K562 (cell line): ENCODE data around the gene HP1BP3. TPM values are rescaled to one million over a fixed set of nuclear protein-coding genes. Genes with fewer than 3 reads are reported as not detected.

Experiments used
- ATAC-seq: fragments of 200-7000 bp; cut with Tn5 transposase; 3 replicates; pipeline ENCODE4 v1.9.1; 2020; ENCODE audit warnings: moderate library complexity
- BruUV-seq: library from RNA; stranded (reverse); fragments of 400-500 nt; replicated peaks from 2 replicates; lab custom pipeline; 2021; lab: Mats Ljungman, UMichigan
- CTCF ChIA-PET: fragments of 300-600 bp; formaldehyde crosslinking; extraction: SDS; loops from one replicate; lab custom pipeline; 2021; ENCODE audit warnings: low intra/inter-chr PET ratio; lab: Yijun Ruan, JAX
- POLR2A ChIA-PET: fragments of 300-600, 350-650 bp; sonication (Branson Sonifier 250); formaldehyde crosslinking; extraction: SDS; loops from one replicate; lab custom pipeline; 2021; ENCODE audit warnings: antibody characterized with exemption, inconsistent platforms; lab: Yijun Ruan, JAX
- DNase-seq, 4 experiments: peaks; one replicate each; pipeline versions ENCODE4 v3.0.0 to v3.0.0-alpha.2; 2011 to 2018; ENCODE audit warnings: low spot score in 3 of 4, mixed read lengths in 3 of 4; ENCODE audit errors: extremely low read depth in 1 of 4
- FAIRE-seq: peaks from 2 replicates; lab custom pipeline; 2011; peaks lifted over from hg19 to GRCh38; lab: Jason Lieb, UNC
- H2AFZ ChIP-seq: 2 replicates; pipeline ENCODE4 v1.6.0; 2011; ENCODE audit warnings: low read depth, low read length, control low read depth, inconsistent platforms
- H3K27ac ChIP-seq: fragments of 200-600 bp; 3 replicates; pipeline ENCODE4 v1.8.0; 2011; ENCODE audit warnings: low read depth, mild to moderate bottlenecking, control low read depth, inconsistent platforms, low read length, moderate library complexity, mixed read lengths; ENCODE audit errors: extremely low read depth
- H3K27me3 ChIP-seq, 2 experiments: fragments of 300-600 bp in 1 of 2; 2 replicates in 1 of 2; 3 replicates in 1 of 2; pipeline versions ENCODE4 v1.6.0 to v1.8.0; 2011; ENCODE audit warnings: inconsistent platforms in 2 of 2, low read length in 2 of 2, mild to moderate bottlenecking in 1 of 2, mixed read lengths in 1 of 2, moderate library complexity in 1 of 2; ENCODE audit not compliant: control insufficient read depth in 2 of 2, insufficient read depth in 2 of 2
- H3K36me3 ChIP-seq: fragments of 300-600 bp; 3 replicates; pipeline ENCODE4 v1.8.0; 2011; ENCODE audit warnings: mild to moderate bottlenecking, low read length, inconsistent platforms; ENCODE audit not compliant: control insufficient read depth, insufficient read depth
- H3K4me1 ChIP-seq, 2 experiments: fragments of 200-600 bp in 1 of 2; replicated peaks in 1 of 2; 2 replicates in 1 of 2; 3 replicates in 1 of 2; pipeline versions ENCODE4 v1.5.1 to v1.8.0; 2011; ENCODE audit warnings: inconsistent platforms in 2 of 2, low read length in 2 of 2, mild to moderate bottlenecking in 1 of 2, mixed read lengths in 1 of 2, moderate library complexity in 1 of 2; ENCODE audit not compliant: control insufficient read depth in 2 of 2, insufficient read depth in 2 of 2
- H3K4me2 ChIP-seq: 2 replicates; pipeline ENCODE4 v1.6.1; 2011; ENCODE audit warnings: low read length, control low read depth, inconsistent platforms, mixed read lengths; ENCODE audit not compliant: insufficient read depth
- H3K4me3 ChIP-seq: fragments of 200-600 bp; sonication (generic), shearing (Covaris generic); 2 replicates; pipeline ENCODE4 v1.5.1; 2016; ENCODE audit warnings: control low read depth, inconsistent platforms
- H3K79me2 ChIP-seq: fragments of 200-600 bp; 3 replicates; pipeline ENCODE4 v1.8.0; 2011; ENCODE audit warnings: low read length, inconsistent platforms; ENCODE audit not compliant: control insufficient read depth, insufficient read depth
- H3K9ac ChIP-seq, 2 experiments: 2 replicates each; pipeline versions ENCODE4 v1.6.0 to v1.6.1; 2011; ENCODE audit warnings: low read depth in 2 of 2, low read length in 2 of 2, control low read depth in 1 of 2, inconsistent platforms in 1 of 2, mild to moderate bottlenecking in 1 of 2, mixed read lengths in 1 of 2; ENCODE audit not compliant: insufficient read depth in 1 of 2
- H3K9me1 ChIP-seq: one replicate; pipeline ENCODE4 v1.6.0; 2011; ENCODE audit warnings: inconsistent platforms, mild to moderate bottlenecking, low read length, moderate library complexity; ENCODE audit not compliant: control insufficient read depth, insufficient read depth
- H3K9me3 ChIP-seq: replicated peaks from 2 replicates; pipeline ENCODE4 v1.5.1; 2011; ENCODE audit warnings: low read depth, low read length, inconsistent platforms; ENCODE audit not compliant: control insufficient read depth, insufficient read depth
- H4K20me1 ChIP-seq: replicated peaks from 2 replicates; pipeline ENCODE4 v1.6.1; 2011; ENCODE audit warnings: low read length, inconsistent platforms, mixed read lengths; ENCODE audit not compliant: control insufficient read depth, insufficient read depth
- FOXJ3 ChIP-seq: sonication (generic); formaldehyde crosslinking; IDR thresholded peaks from 2 replicates; pipeline ENCODE4 v1.4.0; 2020; ENCODE audit warnings: mild to moderate bottlenecking, missing genetic modification reagents
- HMBOX1 ChIP-seq: sonication (generic); IDR thresholded peaks from 2 replicates; pipeline ENCODE4 v1.6.1; 2016
- HMG20B ChIP-seq: fragments of 250-450 bp; sonication (Bioruptor Pico); IDR thresholded peaks from 2 replicates; pipeline ENCODE4 v1.5.0; 2021; ENCODE audit warnings: mild to moderate bottlenecking
- JUNB ChIP-seq: fragments of 450-650 bp; formaldehyde crosslinking; conservative IDR thresholded peaks from 2 replicates; pipeline ENCODE4 v1.4.0; 2020; ENCODE audit warnings: mild to moderate bottlenecking
- MED1 ChIP-seq: sonication (generic); formaldehyde crosslinking; IDR thresholded peaks from 2 replicates; pipeline ENCODE4 v1.8.1; 2023; ENCODE audit warnings: missing genetic modification reagents, borderline replicate concordance
- SRSF7 ChIP-seq: fragments of 200-400 bp; formaldehyde crosslinking; optimal IDR thresholded peaks from 2 replicates; pipeline ENCODE3; 2017; ENCODE audit warnings: mild to moderate bottlenecking, low read depth, low read length
- TCFL5 ChIP-seq: fragments of 250-450 bp; sonication (Bioruptor Pico); conservative IDR thresholded peaks from 2 replicates; pipeline ENCODE4 v1.6.1; 2021; ENCODE audit warnings: mild to moderate bottlenecking, moderate library complexity, matching md5 sums
- YBX1 ChIP-seq: fragments of 450-650 bp; IDR thresholded peaks from 2 replicates; pipeline ENCODE4 v1.7.1; 2016; ENCODE audit warnings: mild to moderate bottlenecking
- ZBTB12 ChIP-seq: fragments of 250-450 bp; sonication (Bioruptor Pico); IDR thresholded peaks from 2 replicates; pipeline ENCODE4 v1.4.0; 2020
- ZBTB33 ChIP-seq: sonication (generic); formaldehyde crosslinking; IDR thresholded peaks from 2 replicates; pipeline ENCODE4 v1.8.1; 2023; ENCODE audit warnings: mild to moderate bottlenecking, missing genetic modification reagents
- ZKSCAN8 ChIP-seq: fragments of 200-800 bp; sonication (Bioruptor generic); IDR thresholded peaks from 2 replicates; pipeline ENCODE4 v1.6.1; 2016; ENCODE audit warnings: missing genetic modification characterization, missing compliant biosample characterization
- ZNF134 ChIP-seq: fragments of 250-450 bp; sonication (Bioruptor Pico); conservative IDR thresholded peaks from 2 replicates; pipeline ENCODE4 v1.4.0; 2020
- ZNF408 ChIP-seq: fragments of 250-450 bp; sonication (Bioruptor Pico); IDR thresholded peaks from 2 replicates; pipeline ENCODE4 v1.4.0; 2020; ENCODE audit warnings: low read depth, mild to moderate bottlenecking, moderate library complexity
- ZNF639 ChIP-seq, 2 experiments: fragments of 200-800 bp in 1 of 2; sonication (Bioruptor generic) in 1 of 2; sonication (generic) in 1 of 2; formaldehyde crosslinking in 1 of 2; IDR thresholded peaks in 1 of 2; conservative IDR thresholded peaks in 1 of 2; 2 replicates each; pipeline versions ENCODE4 v1.5.0 to v1.6.1; 2016 to 2020; ENCODE audit warnings: missing compliant biosample characterization in 1 of 2, missing genetic modification characterization in 1 of 2, missing genetic modification reagents in 1 of 2
- WGBS: fragments of 100-300 bp; shearing (Covaris generic); methylation state at CpG from one replicate; pipeline ENCODE4 v1.1.6; 2016; ENCODE audit warnings: low coverage, mixed read lengths; ENCODE audit not compliant: insufficient coverage; ENCODE audit errors: missing lambda C conversion rate; 5-methylcytosine and 5-hydroxymethylcytosine counted together
- in situ Hi-C: fragments of 300-500 bp; cut with MboI; formaldehyde crosslinking; loops from 4 replicates; pipeline ENCODE4 v1.15.0; 2018; ENCODE audit warnings: inconsistent platforms, mixed read lengths
- intact Hi-C: fragments of 100-400 bp; cut with micrococcal nuclease; formaldehyde crosslinking; loops from 2 replicates; pipeline ENCODE4 v1.14.2; 2022
- polyA plus RNA-seq, 8 experiments: library from polyadenylated mRNA; depleted of rRNA in 4 of 8; stranded (reverse) in 5 of 8; unstranded in 3 of 8; fragments of >200 nt; fragmentation: Nextera tagmentation in 2 of 8; fragmentation: Illumina TruSeq in 1 of 8; extraction: Ambion mirVana in 2 of 8; extraction: Trizol in 1 of 8; gene quantifications; 2 replicates each; pipeline versions ENCODE4 v1.2.1 to v1.2.3, GENCODE V29; 2011 to 2014; ENCODE audit warnings: inconsistent platforms in 1 of 8, missing spikeins in 1 of 8
- total RNA-seq, 7 experiments: library from RNA; depleted of rRNA in 6 of 7; stranded (reverse); fragments of >200 nt in 6 of 7; fragmentation: Illumina TruSeq in 2 of 7; extraction: Trizol in 2 of 7; gene quantifications; 2 replicates each; pipeline versions ENCODE4 v1.2.1 to v1.2.3, GENCODE V29; 2011 to 2021; ENCODE audit warnings: low replicate concordance in 1 of 7
- TF ChIP-seq, protein P1 (sequence below): fragments of 250-450 bp; sonication (Bioruptor Pico); IDR thresholded peaks from 2 replicates; pipeline ENCODE4 v1.8.0; 2021; ENCODE audit warnings: moderate library complexity, mild to moderate bottlenecking, inconsistent platforms
- TF ChIP-seq, protein P2 (sequence below): fragments of 200-800 bp; sonication (Bioruptor generic); IDR thresholded peaks from 2 replicates; pipeline ENCODE4 v1.6.1; 2017; ENCODE audit warnings: missing genetic modification characterization, missing compliant biosample characterization

The HP1BP3 gene
- total and polyA plus RNA-seq, 9 of the 15 experiments (the other 6 are each of a cell fraction or from before 2014, with no cell fraction given), result 57.3 to 513 (median 240) TPM

DNA sequence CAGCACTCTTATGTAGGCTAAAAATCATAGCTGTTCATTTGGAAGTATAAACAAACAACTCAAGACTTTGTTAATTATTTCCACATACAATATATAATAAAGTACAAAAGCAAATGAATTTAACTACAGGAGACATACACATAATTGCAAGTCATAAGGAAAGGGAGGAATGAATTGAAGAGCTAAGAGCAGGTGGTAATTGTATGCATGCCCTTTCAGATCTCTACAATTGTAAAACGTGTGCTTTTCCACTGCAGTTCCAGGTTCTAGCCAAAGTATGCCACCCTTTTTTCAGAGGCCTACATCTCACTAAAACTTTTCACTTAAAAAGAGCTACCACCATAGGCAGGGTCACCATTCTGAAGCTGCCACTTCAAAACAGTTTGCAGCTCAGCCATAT is 42.8 kb upstream of the HP1BP3 start:
- CTCF ChIA-PET, result no interaction called here
- no peaks in the 10 kb centered on the region for H3K9me3 ChIP-seq
- TF ChIP-seq ZNF639 (CRISPR knock-in tag; conservative IDR thresholded peaks at IDR 0.05 in 1 of 2, IDR thresholded peaks at IDR 0.05 in 1 of 2), result no peak
- TF ChIP-seq HMG20B (CRISPR knock-in tag), result no peak
- no peak for TF ChIP-seq ZBTB33
- no peak for TF ChIP-seq TCFL5 (CRISPR knock-in tag)
- TF ChIP-seq ZBTB12 (CRISPR knock-in tag), result no peak
- no peak for TF ChIP-seq ZKSCAN8 (CRISPR knock-in tag)
- TF ChIP-seq MED1, result no peak
- no peak for TF ChIP-seq ZNF408 (CRISPR knock-in tag)
- TF ChIP-seq FOXJ3 (CRISPR knock-in tag), result no peak
- no peak for TF ChIP-seq JUNB (CRISPR knock-in tag)
- TF ChIP-seq ZNF134 (CRISPR knock-in tag), result no peak
- no peak for TF ChIP-seq SRSF7
- TF ChIP-seq, protein P1, sequence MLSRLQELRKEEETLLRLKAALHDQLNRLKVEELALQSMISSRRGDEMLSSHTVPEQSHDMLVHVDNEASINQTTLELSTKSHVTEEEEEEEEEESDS, result no peak
- TF ChIP-seq HMBOX1, result no peak
- TF ChIP-seq YBX1, result no peak
- TF ChIP-seq, protein P2, sequence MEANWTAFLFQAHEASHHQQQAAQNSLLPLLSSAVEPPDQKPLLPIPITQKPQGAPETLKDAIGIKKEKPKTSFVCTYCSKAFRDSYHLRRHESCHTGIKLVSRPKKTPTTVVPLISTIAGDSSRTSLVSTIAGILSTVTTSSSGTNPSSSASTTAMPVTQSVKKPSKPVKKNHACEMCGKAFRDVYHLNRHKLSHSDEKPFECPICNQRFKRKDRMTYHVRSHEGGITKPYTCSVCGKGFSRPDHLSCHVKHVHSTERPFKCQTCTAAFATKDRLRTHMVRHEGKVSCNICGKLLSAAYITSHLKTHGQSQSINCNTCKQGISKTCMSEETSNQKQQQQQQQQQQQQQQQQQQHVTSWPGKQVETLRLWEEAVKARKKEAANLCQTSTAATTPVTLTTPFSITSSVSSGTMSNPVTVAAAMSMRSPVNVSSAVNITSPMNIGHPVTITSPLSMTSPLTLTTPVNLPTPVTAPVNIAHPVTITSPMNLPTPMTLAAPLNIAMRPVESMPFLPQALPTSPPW (CRISPR knock-in tag), result no peak

More for the DNA sequence above, 42.8 kb upstream of the HP1BP3 start:
- no peaks in the 10 kb centered on the region for H3K27me3 ChIP-seq
- H3K9me1 ChIP-seq, result no peaks in the 10 kb centered on the region
- H2AFZ ChIP-seq, result no peak overlapping the region
- no peak for FAIRE-seq
- intact Hi-C loops (no loop called here), in situ Hi-C loops (no loop called here)
- no peak for ATAC-seq
- no peak for DNase-seq
- no peaks in the 10 kb centered on the region for H4K20me1 ChIP-seq
- 41% methylated on average over 1 of the region's 1 CpG for WGBS
- BruUV-seq, result no TSS peak
- H3K27ac ChIP-seq, result no peak overlapping the region
- no peaks in the 10 kb centered on the region for H3K79me2 ChIP-seq
- H3K4me3 ChIP-seq, result no peak overlapping the region
- POLR2A ChIA-PET, result interaction anchor here (0.5 to 1.8 kb wide), 7 partner anchors 8 to 619 kb away, joined by 3 to 5 read pairs (median 3); no protein-coding TSS in a partner anchor
- no peak overlapping the region for H3K4me2 ChIP-seq
- no peak overlapping the region for H3K9ac ChIP-seq
- peaks cover 12% of the 10 kb centered on the region; the same call in 2 of the 3 replicates for H3K36me3 ChIP-seq
- no peaks in the 10 kb centered on the region for H3K4me1 ChIP-seq
